K562 (cell line): ENCODE measurements around the gene RABGAP1L. TPM values are rescaled to one million over a fixed set of nuclear protein-coding genes. Genes with fewer than 3 reads are reported as not detected.

Experiments
- ATAC-seq: fragments of 200-7000 bp; cut with Tn5 transposase; 3 replicates; pipeline ENCODE4 v1.9.1; 2020; ENCODE audit warnings: moderate library complexity
- BruUV-seq: library from RNA; stranded (reverse); fragments of 400-500 nt; replicated peaks from 2 replicates; lab custom pipeline; 2021; lab: Mats Ljungman, UMichigan
- CTCF ChIA-PET: fragments of 300-600 bp; formaldehyde crosslinking; extraction: SDS; loops from one replicate; lab custom pipeline; 2021; ENCODE audit warnings: low intra/inter-chr PET ratio; lab: Yijun Ruan, JAX
- POLR2A ChIA-PET: fragments of 300-600, 350-650 bp; sonication (Branson Sonifier 250); formaldehyde crosslinking; extraction: SDS; loops from one replicate; lab custom pipeline; 2021; ENCODE audit warnings: antibody characterized with exemption, inconsistent platforms; lab: Yijun Ruan, JAX
- DNase-seq, 4 experiments: peaks; one replicate each; pipeline versions ENCODE4 v3.0.0 to v3.0.0-alpha.2; 2011 to 2018; ENCODE audit warnings: low spot score in 3 of 4, mixed read lengths in 3 of 4; ENCODE audit errors: extremely low read depth in 1 of 4
- FAIRE-seq: peaks from 2 replicates; lab custom pipeline; 2011; peaks lifted over from hg19 to GRCh38; lab: Jason Lieb, UNC
- H2AFZ ChIP-seq: 2 replicates; pipeline ENCODE4 v1.6.0; 2011; ENCODE audit warnings: low read depth, low read length, control low read depth, inconsistent platforms
- H3K27ac ChIP-seq: fragments of 200-600 bp; 3 replicates; pipeline ENCODE4 v1.8.0; 2011; ENCODE audit warnings: low read depth, mild to moderate bottlenecking, control low read depth, inconsistent platforms, low read length, moderate library complexity, mixed read lengths; ENCODE audit errors: extremely low read depth
- H3K27me3 ChIP-seq, 2 experiments: fragments of 300-600 bp in 1 of 2; 2 replicates in 1 of 2; 3 replicates in 1 of 2; pipeline versions ENCODE4 v1.6.0 to v1.8.0; 2011; ENCODE audit warnings: inconsistent platforms in 2 of 2, low read length in 2 of 2, mild to moderate bottlenecking in 1 of 2, mixed read lengths in 1 of 2, moderate library complexity in 1 of 2; ENCODE audit not compliant: control insufficient read depth in 2 of 2, insufficient read depth in 2 of 2
- H3K36me3 ChIP-seq: fragments of 300-600 bp; 3 replicates; pipeline ENCODE4 v1.8.0; 2011; ENCODE audit warnings: mild to moderate bottlenecking, low read length, inconsistent platforms; ENCODE audit not compliant: control insufficient read depth, insufficient read depth
- H3K4me1 ChIP-seq, 2 experiments: fragments of 200-600 bp in 1 of 2; replicated peaks in 1 of 2; 2 replicates in 1 of 2; 3 replicates in 1 of 2; pipeline versions ENCODE4 v1.5.1 to v1.8.0; 2011; ENCODE audit warnings: inconsistent platforms in 2 of 2, low read length in 2 of 2, mild to moderate bottlenecking in 1 of 2, mixed read lengths in 1 of 2, moderate library complexity in 1 of 2; ENCODE audit not compliant: control insufficient read depth in 2 of 2, insufficient read depth in 2 of 2
- H3K4me2 ChIP-seq: 2 replicates; pipeline ENCODE4 v1.6.1; 2011; ENCODE audit warnings: low read length, control low read depth, inconsistent platforms, mixed read lengths; ENCODE audit not compliant: insufficient read depth
- H3K4me3 ChIP-seq: fragments of 200-600 bp; sonication (generic), shearing (Covaris generic); 2 replicates; pipeline ENCODE4 v1.5.1; 2016; ENCODE audit warnings: control low read depth, inconsistent platforms
- H3K79me2 ChIP-seq: fragments of 200-600 bp; 3 replicates; pipeline ENCODE4 v1.8.0; 2011; ENCODE audit warnings: low read length, inconsistent platforms; ENCODE audit not compliant: control insufficient read depth, insufficient read depth
- H3K9ac ChIP-seq, 2 experiments: 2 replicates each; pipeline versions ENCODE4 v1.6.0 to v1.6.1; 2011; ENCODE audit warnings: low read depth in 2 of 2, low read length in 2 of 2, control low read depth in 1 of 2, inconsistent platforms in 1 of 2, mild to moderate bottlenecking in 1 of 2, mixed read lengths in 1 of 2; ENCODE audit not compliant: insufficient read depth in 1 of 2
- H3K9me1 ChIP-seq: one replicate; pipeline ENCODE4 v1.6.0; 2011; ENCODE audit warnings: inconsistent platforms, mild to moderate bottlenecking, low read length, moderate library complexity; ENCODE audit not compliant: control insufficient read depth, insufficient read depth
- H3K9me3 ChIP-seq: replicated peaks from 2 replicates; pipeline ENCODE4 v1.5.1; 2011; ENCODE audit warnings: low read depth, low read length, inconsistent platforms; ENCODE audit not compliant: control insufficient read depth, insufficient read depth
- H4K20me1 ChIP-seq: replicated peaks from 2 replicates; pipeline ENCODE4 v1.6.1; 2011; ENCODE audit warnings: low read length, inconsistent platforms, mixed read lengths; ENCODE audit not compliant: control insufficient read depth, insufficient read depth
- CCAR2 ChIP-seq: fragments of 200-400 bp; formaldehyde crosslinking; IDR thresholded peaks from 2 replicates; pipeline ENCODE4 v1.6.1; 2017; ENCODE audit warnings: mild to moderate bottlenecking, low read depth, low read length
- HNRNPH1 ChIP-seq: fragments of 200-400 bp; formaldehyde crosslinking; optimal IDR thresholded peaks from 2 replicates; pipeline ENCODE3; 2017; ENCODE audit warnings: low read depth, mild to moderate bottlenecking, low read length, moderate library complexity
- MAZ ChIP-seq, 2 experiments: fragments of 450-650 bp in 1 of 2; sonication (generic) in 1 of 2; formaldehyde crosslinking; IDR thresholded peaks in 1 of 2; conservative IDR thresholded peaks in 1 of 2; 2 replicates each; pipeline versions ENCODE4 v1.4.0 to v1.5.0; 2020; ENCODE audit warnings: mild to moderate bottlenecking in 1 of 2, missing genetic modification reagents in 1 of 2
- SMAD2 ChIP-seq: fragments of 150-350 bp; IDR thresholded peaks from 2 replicates; pipeline ENCODE4 v1.6.1; 2014; ENCODE audit warnings: low read depth, mild to moderate bottlenecking, low read length
- SMARCA5 ChIP-seq: fragments of 450-650 bp; IDR thresholded peaks from 2 replicates; pipeline ENCODE4 v1.6.1; 2016
- STAT5B ChIP-seq: fragments of 250-450 bp; sonication (Bioruptor Pico); IDR thresholded peaks from 2 replicates; pipeline ENCODE4 v1.8.0; 2021; ENCODE audit warnings: mild to moderate bottlenecking, inconsistent platforms
- ZKSCAN3 ChIP-seq: fragments of 250-450 bp; sonication (Bioruptor Pico); IDR thresholded peaks from 2 replicates; pipeline ENCODE4 v1.4.0; 2020
- ZNF347 ChIP-seq: fragments of 450-650 bp; formaldehyde crosslinking; IDR thresholded peaks from 2 replicates; pipeline ENCODE4 v1.4.0; 2020; ENCODE audit warnings: low read depth, mild to moderate bottlenecking, moderate library complexity
- ZNF695 ChIP-seq: fragments of 450-650 bp; formaldehyde crosslinking; IDR thresholded peaks from 2 replicates; pipeline ENCODE4 v1.4.0; 2020; ENCODE audit warnings: mild to moderate bottlenecking, moderate library complexity
- ZNF778 ChIP-seq: fragments of 450-650 bp; formaldehyde crosslinking; IDR thresholded peaks from 2 replicates; pipeline ENCODE4 v1.4.0; 2020; ENCODE audit warnings: mild to moderate bottlenecking, moderate library complexity
- WGBS: fragments of 100-300 bp; shearing (Covaris generic); methylation state at CpG from one replicate; pipeline ENCODE4 v1.1.6; 2016; ENCODE audit warnings: low coverage, mixed read lengths; ENCODE audit not compliant: insufficient coverage; ENCODE audit errors: missing lambda C conversion rate; 5-methylcytosine and 5-hydroxymethylcytosine counted together
- in situ Hi-C: fragments of 300-500 bp; cut with MboI; formaldehyde crosslinking; loops from 4 replicates; pipeline ENCODE4 v1.15.0; 2018; ENCODE audit warnings: inconsistent platforms, mixed read lengths
- intact Hi-C: fragments of 100-400 bp; cut with micrococcal nuclease; formaldehyde crosslinking; loops from 2 replicates; pipeline ENCODE4 v1.14.2; 2022
- polyA plus RNA-seq, 8 experiments: library from polyadenylated mRNA; depleted of rRNA in 4 of 8; stranded (reverse) in 5 of 8; unstranded in 3 of 8; fragments of >200 nt; fragmentation: Nextera tagmentation in 2 of 8; fragmentation: Illumina TruSeq in 1 of 8; extraction: Ambion mirVana in 2 of 8; extraction: Trizol in 1 of 8; gene quantifications; 2 replicates each; pipeline versions ENCODE4 v1.2.1 to v1.2.3, GENCODE V29; 2011 to 2014; ENCODE audit warnings: inconsistent platforms in 1 of 8, missing spikeins in 1 of 8
- total RNA-seq, 7 experiments: library from RNA; depleted of rRNA in 6 of 7; stranded (reverse); fragments of >200 nt in 6 of 7; fragmentation: Illumina TruSeq in 2 of 7; extraction: Trizol in 2 of 7; gene quantifications; 2 replicates each; pipeline versions ENCODE4 v1.2.1 to v1.2.3, GENCODE V29; 2011 to 2021; ENCODE audit warnings: low replicate concordance in 1 of 7
- TF ChIP-seq, protein P1 (sequence below): fragments of 450-650 bp; IDR thresholded peaks from 2 replicates; pipeline ENCODE4 v1.6.1; 2016; ENCODE audit warnings: low read depth, mild to moderate bottlenecking, moderate library complexity
- TF ChIP-seq, protein P2 (sequence below): fragments of 450-650 bp; formaldehyde crosslinking; IDR thresholded peaks from 2 replicates; pipeline ENCODE4 v1.4.0; 2022; ENCODE audit warnings: mild to moderate bottlenecking, moderate library complexity
- TF ChIP-seq, protein P3 (sequence below): IDR thresholded peaks from 3 replicates; pipeline ENCODE4 v1.6.1; 2011; ENCODE audit warnings: borderline replicate concordance, mild to moderate bottlenecking; ENCODE audit not compliant: insufficient read length, insufficient read depth
- TF ChIP-seq, protein P4 (sequence below): sonication (generic); formaldehyde crosslinking; IDR thresholded peaks from 2 replicates; pipeline ENCODE4 v1.8.0; 2022; ENCODE audit warnings: missing genetic modification reagents, mild to moderate bottlenecking, moderate library complexity, borderline replicate concordance
- TF ChIP-seq, protein P5 (sequence below), 2 experiments: IDR thresholded peaks; 2 replicates each; pipeline ENCODE4 v1.6.1; 2011; ENCODE audit warnings: borderline replicate concordance in 1 of 2, control low read depth in 1 of 2, low read depth in 1 of 2, low read length in 1 of 2, mild to moderate bottlenecking in 1 of 2, mixed read lengths in 1 of 2, moderate library complexity in 1 of 2; ENCODE audit not compliant: insufficient read depth in 1 of 2, insufficient read length in 1 of 2, poor library complexity in 1 of 2, severe bottlenecking in 1 of 2; ENCODE audit errors: extremely low read depth in 1 of 2

RABGAP1L gene
- total and polyA plus RNA-seq, 9 of the 15 experiments (the other 6 are each of a cell fraction or from before 2014, with no cell fraction given): 16.5 to 44.9 (median 26.7) TPM

DNA sequence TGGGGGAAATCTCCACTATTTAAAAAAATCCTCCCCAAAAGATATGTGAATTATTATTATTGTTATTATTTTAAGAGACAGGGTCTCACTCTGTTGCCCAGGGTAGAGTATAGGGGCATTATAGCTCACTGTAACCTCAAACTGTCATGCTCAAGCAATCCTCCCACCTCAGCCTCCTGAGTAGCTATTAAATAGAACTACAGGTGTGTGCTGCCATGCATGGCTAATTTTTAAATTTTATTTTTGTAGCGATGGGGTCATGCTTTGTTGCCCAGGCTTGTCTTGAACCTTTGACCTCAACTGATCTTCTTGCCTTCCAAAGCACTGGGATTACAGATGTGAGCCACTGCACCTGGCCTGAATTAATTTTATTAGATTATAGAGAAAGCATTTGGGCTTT, 116.8 kb downstream of the RABGAP1L start (continued):
- TF ChIP-seq, protein P1, sequence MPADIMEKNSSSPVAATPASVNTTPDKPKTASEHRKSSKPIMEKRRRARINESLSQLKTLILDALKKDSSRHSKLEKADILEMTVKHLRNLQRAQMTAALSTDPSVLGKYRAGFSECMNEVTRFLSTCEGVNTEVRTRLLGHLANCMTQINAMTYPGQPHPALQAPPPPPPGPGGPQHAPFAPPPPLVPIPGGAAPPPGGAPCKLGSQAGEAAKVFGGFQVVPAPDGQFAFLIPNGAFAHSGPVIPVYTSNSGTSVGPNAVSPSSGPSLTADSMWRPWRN: no peak
- no peak for TF ChIP-seq SMARCA5

DNA sequence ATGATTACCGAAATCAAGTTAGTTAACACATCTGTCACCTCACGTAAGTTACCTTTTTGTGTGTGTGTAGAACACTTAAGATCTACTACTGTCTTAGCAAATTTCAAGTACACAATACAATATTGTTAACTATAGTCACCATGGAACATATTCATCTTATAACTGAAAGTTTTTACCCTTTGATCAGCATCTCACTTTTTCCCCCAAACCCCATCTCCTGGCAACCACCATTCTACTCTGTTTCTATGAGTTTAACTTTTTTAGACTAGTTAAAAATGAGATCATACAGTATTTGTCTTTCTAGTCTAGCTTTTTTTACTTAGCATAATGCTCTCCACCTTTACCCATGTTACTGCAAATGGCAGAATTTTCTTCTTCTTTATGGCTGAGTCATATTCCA, 124.7 kb downstream of the RABGAP1L start:
- ATAC-seq: no peak
- Histone ChIP-seq H2AFZ (no peak overlapping the region), H3K9me1 (no peaks in the 10 kb centered on the region), H3K27me3 (no peaks in the 10 kb centered on the region), H3K27ac (no peak overlapping the region), H3K9me3 (no peaks in the 10 kb centered on the region), H3K36me3 (peaks cover 12% of the 10 kb centered on the region; the same call in 2 of the 3 replicates), H3K4me3 (no peak overlapping the region), H4K20me1 (no peaks in the 10 kb centered on the region), H3K4me2 (no peak overlapping the region), H3K79me2 (no peaks in the 10 kb centered on the region), H3K9ac (no peak overlapping the region), H3K4me1 (no peaks in the 10 kb centered on the region)
- intact Hi-C loops (no loop called here), in situ Hi-C loops (no loop called here)
- WGBS: 96% methylated on average over 2 of the region's 2 CpGs
- BruUV-seq: no TSS peak
- ChIA-PET CTCF (no interaction called here), POLR2A (no interaction called here)
- no peak for DNase-seq
- no peak for FAIRE-seq
- no peak for TF ChIP-seq ZKSCAN3 (CRISPR knock-in tag)
- no peak for TF ChIP-seq ZNF778 (CRISPR knock-in tag)
- TF ChIP-seq, protein P2, sequence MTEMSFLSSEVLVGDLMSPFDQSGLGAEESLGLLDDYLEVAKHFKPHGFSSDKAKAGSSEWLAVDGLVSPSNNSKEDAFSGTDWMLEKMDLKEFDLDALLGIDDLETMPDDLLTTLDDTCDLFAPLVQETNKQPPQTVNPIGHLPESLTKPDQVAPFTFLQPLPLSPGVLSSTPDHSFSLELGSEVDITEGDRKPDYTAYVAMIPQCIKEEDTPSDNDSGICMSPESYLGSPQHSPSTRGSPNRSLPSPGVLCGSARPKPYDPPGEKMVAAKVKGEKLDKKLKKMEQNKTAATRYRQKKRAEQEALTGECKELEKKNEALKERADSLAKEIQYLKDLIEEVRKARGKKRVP (CRISPR knock-in tag): no peak
- TF ChIP-seq, protein P3, sequence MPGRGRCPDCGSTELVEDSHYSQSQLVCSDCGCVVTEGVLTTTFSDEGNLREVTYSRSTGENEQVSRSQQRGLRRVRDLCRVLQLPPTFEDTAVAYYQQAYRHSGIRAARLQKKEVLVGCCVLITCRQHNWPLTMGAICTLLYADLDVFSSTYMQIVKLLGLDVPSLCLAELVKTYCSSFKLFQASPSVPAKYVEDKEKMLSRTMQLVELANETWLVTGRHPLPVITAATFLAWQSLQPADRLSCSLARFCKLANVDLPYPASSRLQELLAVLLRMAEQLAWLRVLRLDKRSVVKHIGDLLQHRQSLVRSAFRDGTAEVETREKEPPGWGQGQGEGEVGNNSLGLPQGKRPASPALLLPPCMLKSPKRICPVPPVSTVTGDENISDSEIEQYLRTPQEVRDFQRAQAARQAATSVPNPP: no peak
- no peak for TF ChIP-seq SMAD2
- TF ChIP-seq, protein P4, sequence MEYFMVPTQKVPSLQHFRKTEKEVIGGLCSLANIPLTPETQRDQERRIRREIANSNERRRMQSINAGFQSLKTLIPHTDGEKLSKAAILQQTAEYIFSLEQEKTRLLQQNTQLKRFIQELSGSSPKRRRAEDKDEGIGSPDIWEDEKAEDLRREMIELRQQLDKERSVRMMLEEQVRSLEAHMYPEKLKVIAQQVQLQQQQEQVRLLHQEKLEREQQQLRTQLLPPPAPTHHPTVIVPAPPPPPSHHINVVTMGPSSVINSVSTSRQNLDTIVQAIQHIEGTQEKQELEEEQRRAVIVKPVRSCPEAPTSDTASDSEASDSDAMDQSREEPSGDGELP (CRISPR knock-in tag): no peak
- TF ChIP-seq CCAR2: no peak
- no peak for TF ChIP-seq MAZ (CRISPR knock-in tag; conservative IDR thresholded peaks at IDR 0.05 in 1 of 2, IDR thresholded peaks at IDR 0.05 in 1 of 2)
- no peak for TF ChIP-seq ZNF695 (CRISPR knock-in tag)
- TF ChIP-seq, protein P5, sequence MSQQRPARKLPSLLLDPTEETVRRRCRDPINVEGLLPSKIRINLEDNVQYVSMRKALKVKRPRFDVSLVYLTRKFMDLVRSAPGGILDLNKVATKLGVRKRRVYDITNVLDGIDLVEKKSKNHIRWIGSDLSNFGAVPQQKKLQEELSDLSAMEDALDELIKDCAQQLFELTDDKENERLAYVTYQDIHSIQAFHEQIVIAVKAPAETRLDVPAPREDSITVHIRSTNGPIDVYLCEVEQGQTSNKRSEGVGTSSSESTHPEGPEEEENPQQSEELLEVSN (IDR thresholded peaks at IDR 0.05; ENCODE audit: borderline replicate concordance in 1 of 2, extremely low read depth in 1 of 2, insufficient read depth in 1 of 2, insufficient read length in 1 of 2, low read depth in 1 of 2, low read length in 1 of 2, poor library complexity in 1 of 2, severe bottlenecking in 1 of 2): no peak
- no peak for TF ChIP-seq STAT5B (CRISPR knock-in tag)
- no peak for TF ChIP-seq HNRNPH1
- TF ChIP-seq ZNF347 (CRISPR knock-in tag): no peak
